IPS-18a (cell line): ENCODE results near the gene GALNTL6.

Experiments
- H3K27ac ChIP-seq: one replicate; pipeline ENCODE4 v1.5.1; 2013; ENCODE audit warnings: low read length
- H3K27me3 ChIP-seq: one replicate; pipeline ENCODE4 v1.6.1; 2013; ENCODE audit warnings: mild to moderate bottlenecking, low read length; ENCODE audit not compliant: control insufficient read depth, insufficient read depth
- H3K36me3 ChIP-seq: one replicate; pipeline ENCODE4 v1.6.1; 2013; ENCODE audit warnings: low read depth, low read length; ENCODE audit not compliant: control insufficient read depth
- H3K4me1 ChIP-seq: one replicate; pipeline ENCODE4 v1.6.1; 2013; ENCODE audit warnings: low read depth, low read length; ENCODE audit not compliant: control insufficient read depth
- H3K4me3 ChIP-seq: one replicate; pipeline ENCODE4 v1.5.1; 2013; ENCODE audit warnings: low read length
- H3K9ac ChIP-seq: one replicate; pipeline ENCODE4 v1.6.1; 2013; ENCODE audit warnings: mild to moderate bottlenecking, low read length, moderate library complexity
- H3K9me3 ChIP-seq: one replicate; pipeline ENCODE4 v1.6.1; 2013; ENCODE audit warnings: low read depth, low read length; ENCODE audit not compliant: control insufficient read depth

Gene GALNTL6

GRCh38 chr4:172822331-172822730, 1009.1 kb downstream of the GALNTL6 start:
- H3K9ac ChIP-seq = no peak overlapping the region
- H3K4me1 ChIP-seq = no peaks in the 10 kb centered on the region
- no peaks in the 10 kb centered on the region for H3K36me3 ChIP-seq
- no peaks in the 10 kb centered on the region for H3K27me3 ChIP-seq
- H3K4me3 ChIP-seq = no peak overlapping the region
- no peaks in the 10 kb centered on the region for H3K9me3 ChIP-seq
- no peak overlapping the region for H3K27ac ChIP-seq

- H3K27me3 ChIP-seq = no peaks in the 10 kb centered on the region
- no peaks in the 10 kb centered on the region for H3K9me3 ChIP-seq
- H3K4me3 ChIP-seq = no peak overlapping the region
- no peaks in the 10 kb centered on the region for H3K4me1 ChIP-seq
- no peak overlapping the region for H3K27ac ChIP-seq
- no peaks in the 10 kb centered on the region for H3K36me3 ChIP-seq
- no peak overlapping the region for H3K9ac ChIP-seq
Measured at GRCh38 chr4:172826346-172826745, 1013.1 kb downstream of the GALNTL6 start.

GRCh38 chr4:172826861-172827260, 1013.7 kb downstream of the GALNTL6 start:
- H3K9ac ChIP-seq = no peak overlapping the region
- no peaks in the 10 kb centered on the region for H3K27me3 ChIP-seq
- H3K36me3 ChIP-seq = no peaks in the 10 kb centered on the region
- no peak overlapping the region for H3K4me3 ChIP-seq
- H3K4me1 ChIP-seq = no peaks in the 10 kb centered on the region
- no peak overlapping the region for H3K27ac ChIP-seq
- H3K9me3 ChIP-seq = no peaks in the 10 kb centered on the region

GRCh38 chr4:172830295-172830764, 1017.1 kb downstream of the GALNTL6 start:
- Histone ChIP-seq H3K9me3 (no peaks in the 10 kb centered on the region), H3K36me3 (no peaks in the 10 kb centered on the region), H3K27ac (no peak overlapping the region), H3K4me3 (no peak overlapping the region), H3K9ac (no peak overlapping the region), H3K4me1 (no peaks in the 10 kb centered on the region), H3K27me3 (no peaks in the 10 kb centered on the region)

GRCh38 chr4:172836661-172837060, 1023.5 kb downstream of the GALNTL6 start:
- Histone ChIP-seq H3K27me3 (no peaks in the 10 kb centered on the region), H3K27ac (no peak overlapping the region), H3K9ac (no peak overlapping the region), H3K4me1 (no peaks in the 10 kb centered on the region), H3K36me3 (no peaks in the 10 kb centered on the region), H3K9me3 (no peaks in the 10 kb centered on the region), H3K4me3 (no peak overlapping the region)

- H3K4me1 ChIP-seq = no peaks in the 10 kb centered on the region
- H3K4me3 ChIP-seq = no peak overlapping the region
- H3K27me3 ChIP-seq = no peaks in the 10 kb centered on the region
- no peak overlapping the region for H3K9ac ChIP-seq
- H3K27ac ChIP-seq = no peak overlapping the region
- H3K36me3 ChIP-seq = no peaks in the 10 kb centered on the region
- H3K9me3 ChIP-seq = no peaks in the 10 kb centered on the region
Measured at GRCh38 chr4:172838111-172838510, 1024.9 kb downstream of the GALNTL6 start.

GRCh38 chr4:172838943-172839342, 1025.7 kb downstream of the GALNTL6 start:
- no peaks in the 10 kb centered on the region for H3K36me3 ChIP-seq

GRCh38 chr4:172842779-172843178, 1029.6 kb downstream of the GALNTL6 start:
- no peak overlapping the region for H3K27ac ChIP-seq
- H3K4me1 ChIP-seq = no peaks in the 10 kb centered on the region
- no peaks in the 10 kb centered on the region for H3K9me3 ChIP-seq
- H3K4me3 ChIP-seq = no peak overlapping the region
- H3K9ac ChIP-seq = no peak overlapping the region
- H3K27me3 ChIP-seq = no peaks in the 10 kb centered on the region
- no peaks in the 10 kb centered on the region for H3K36me3 ChIP-seq

More at GRCh38 chr4:172838943-172839342, 1025.7 kb downstream of the GALNTL6 start:
- Histone ChIP-seq H3K27ac (no peak overlapping the region), H3K4me3 (no peak overlapping the region), H3K27me3 (no peaks in the 10 kb centered on the region), H3K9me3 (no peaks in the 10 kb centered on the region), H3K9ac (no peak overlapping the region), H3K4me1 (no peaks in the 10 kb centered on the region)

- Histone ChIP-seq H3K9ac (no peak overlapping the region), H3K27ac (no peak overlapping the region), H3K4me3 (no peak overlapping the region), H3K27me3 (no peaks in the 10 kb centered on the region), H3K9me3 (no peaks in the 10 kb centered on the region), H3K36me3 (no peaks in the 10 kb centered on the region), H3K4me1 (no peaks in the 10 kb centered on the region)
Measured at GRCh38 chr4:172843192-172843591, 1030.0 kb downstream of the GALNTL6 start.

GRCh38 chr4:172844556-172844955, 1031.4 kb downstream of the GALNTL6 start:
- Histone ChIP-seq H3K9ac (no peak overlapping the region), H3K4me1 (no peaks in the 10 kb centered on the region), H3K9me3 (no peaks in the 10 kb centered on the region), H3K27ac (no peak overlapping the region), H3K36me3 (no peaks in the 10 kb centered on the region), H3K4me3 (no peak overlapping the region), H3K27me3 (no peaks in the 10 kb centered on the region)

GRCh38 chr4:172845281-172845680, 1032.1 kb downstream of the GALNTL6 start:
- H3K9me3 ChIP-seq = no peaks in the 10 kb centered on the region
- no peak overlapping the region for H3K4me3 ChIP-seq
- no peaks in the 10 kb centered on the region for H3K27me3 ChIP-seq
- H3K36me3 ChIP-seq = no peaks in the 10 kb centered on the region
- no peak overlapping the region for H3K27ac ChIP-seq
- no peaks in the 10 kb centered on the region for H3K4me1 ChIP-seq
- no peak overlapping the region for H3K9ac ChIP-seq

GRCh38 chr4:172850838-172851237, 1037.6 kb downstream of the GALNTL6 start:
- H3K9ac ChIP-seq = no peak overlapping the region
- no peaks in the 10 kb centered on the region for H3K9me3 ChIP-seq
- H3K36me3 ChIP-seq = no peaks in the 10 kb centered on the region
- no peak overlapping the region for H3K27ac ChIP-seq
- no peaks in the 10 kb centered on the region for H3K4me1 ChIP-seq
- no peaks in the 10 kb centered on the region for H3K27me3 ChIP-seq
- no peak overlapping the region for H3K4me3 ChIP-seq
